Hematopoietic multipotent progenitor cell treated with erythropoietin and hydrocortisone succinate and interleukin-3 and kit ligand, for 8 days (in vitro differentiated cells): ENCODE measurements around the gene ABHD16A.

ENCODE experiments used
- DNase-seq: peaks from one replicate; pipeline ENCODE4 v3.0.0-alpha.2; 2015

Gene ABHD16A

DNA sequence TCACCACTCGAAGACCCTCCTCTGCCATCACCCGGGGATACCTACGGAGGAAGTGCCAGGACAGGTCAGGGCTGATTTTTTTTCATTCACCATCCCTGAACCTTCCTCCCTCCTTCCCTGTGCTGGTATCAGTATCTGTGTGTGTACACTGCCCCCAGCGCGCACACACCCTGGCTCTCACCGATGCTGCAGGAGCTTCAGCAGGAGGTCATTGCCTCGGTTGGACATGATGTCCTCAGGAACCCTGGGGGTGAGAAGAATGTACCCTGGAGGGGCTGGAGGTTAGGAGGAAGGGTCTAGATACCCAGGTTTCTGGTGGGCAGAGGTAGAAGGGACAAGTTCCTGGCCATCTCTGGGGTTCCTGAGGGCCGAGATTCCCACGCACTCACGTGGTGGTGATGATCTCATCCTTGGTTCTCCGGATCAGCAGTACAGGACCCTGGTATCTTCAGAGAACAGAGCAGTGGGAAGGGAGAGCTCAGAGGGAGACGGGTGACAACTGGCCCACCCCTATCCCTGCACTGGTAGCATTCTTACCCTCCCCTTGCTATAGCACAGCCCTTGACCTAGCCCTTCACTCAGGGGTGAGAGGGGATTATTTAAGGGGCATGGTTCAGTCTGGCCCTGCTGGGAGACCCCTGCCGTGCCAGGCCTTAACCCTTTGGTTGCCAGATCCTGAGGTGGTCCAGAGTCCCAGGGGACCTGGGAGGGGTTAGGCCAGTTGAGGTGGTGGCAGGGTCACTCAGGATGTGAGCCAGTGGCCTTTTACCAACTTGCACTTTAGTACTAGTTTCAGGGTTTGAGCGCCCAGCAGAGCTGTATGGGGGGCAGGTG lies 15.0 kb downstream of the ABHD16A start:
- DNase-seq, result no peak

DNA sequence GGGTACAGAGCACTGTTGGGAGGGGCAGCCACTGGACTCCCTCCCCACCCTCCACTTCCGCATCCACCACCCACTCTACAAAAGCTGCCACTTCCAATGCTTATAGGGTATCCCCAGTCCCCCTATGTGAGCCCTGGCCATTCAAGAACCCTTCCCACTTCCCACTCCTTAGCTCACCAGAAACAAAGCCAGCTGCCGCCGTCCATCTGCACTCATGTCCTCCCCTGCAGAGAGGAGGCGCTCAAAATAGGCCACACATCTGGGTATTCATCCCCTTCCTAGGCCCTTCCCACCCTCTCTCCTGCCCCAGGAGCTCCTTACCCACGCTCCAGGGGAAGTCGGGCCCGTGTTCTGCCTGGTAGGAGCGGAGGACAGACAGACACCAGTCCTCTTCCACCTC lies 15.8 kb downstream of the ABHD16A start:
- no peak for DNase-seq

DNA sequence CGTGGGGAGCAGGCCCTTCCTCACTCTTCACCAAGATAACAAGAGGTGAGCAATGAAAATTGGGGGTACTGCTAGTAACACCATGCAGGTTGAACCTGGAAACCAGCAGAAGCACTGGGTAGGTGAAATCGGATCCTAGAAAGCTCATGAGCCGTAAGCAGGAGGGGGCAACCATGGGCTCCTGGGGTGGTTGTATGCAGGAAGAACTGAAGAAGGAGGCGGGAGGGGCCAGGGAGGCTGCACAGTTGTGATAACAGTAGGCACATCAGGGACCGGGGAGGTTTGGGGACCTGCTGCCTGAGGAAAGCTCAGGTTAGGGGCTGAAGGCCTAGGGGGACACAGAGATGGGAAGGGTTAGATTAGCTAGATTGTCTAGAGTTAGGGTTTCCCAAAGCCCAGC lies 16.6 kb downstream of the ABHD16A start:
- peak; percentile 76 for DNase-seq

DNA sequence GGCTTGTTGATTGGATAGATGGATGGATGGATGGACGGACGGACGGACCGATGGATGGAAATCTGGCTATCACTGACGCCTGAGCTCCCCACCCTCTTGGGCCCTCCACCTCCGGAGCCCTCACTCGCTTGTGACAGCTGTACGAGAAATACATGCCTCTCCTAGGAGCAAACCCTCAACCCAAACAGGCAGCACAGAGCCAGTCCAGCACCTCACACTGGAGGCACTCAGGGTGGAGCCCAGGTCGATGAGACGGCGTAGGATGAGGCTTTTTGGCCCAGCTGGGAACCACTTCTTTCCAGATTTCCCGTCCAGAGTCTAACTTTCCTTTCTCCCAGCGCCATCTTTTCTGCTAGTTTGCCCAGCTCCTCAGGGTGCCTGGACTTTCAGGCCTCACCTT lies 19.5 kb downstream of the ABHD16A start:
- no peak for DNase-seq

DNA sequence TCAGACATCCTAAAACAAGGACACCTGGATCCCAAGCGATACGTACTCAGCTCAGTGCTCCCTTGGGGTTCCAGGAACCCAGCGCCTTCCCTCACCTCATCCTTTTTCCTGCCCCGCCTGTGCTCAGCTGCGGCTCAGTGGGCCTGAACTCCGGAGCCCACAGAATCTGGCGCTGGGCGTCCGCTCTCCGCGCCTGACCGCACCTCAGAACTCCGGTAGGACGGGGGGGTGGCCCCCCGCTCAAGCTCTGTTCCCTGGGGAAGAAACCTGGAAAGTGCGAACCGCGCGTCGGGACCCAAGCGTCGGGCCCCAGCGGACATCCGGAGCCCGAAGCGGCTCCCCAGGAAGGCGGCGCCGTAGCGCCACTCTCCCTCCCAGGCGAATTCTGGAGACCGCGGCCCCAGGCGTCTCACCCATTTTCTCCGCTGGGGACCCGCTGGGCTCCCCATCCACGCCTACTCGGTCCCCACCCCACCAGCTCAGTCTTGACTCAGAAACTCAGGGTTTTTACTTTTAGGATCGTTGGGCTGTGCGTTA lies 21.9 kb downstream of the ABHD16A start:
- DNase-seq, result peak; percentile 49

DNA sequence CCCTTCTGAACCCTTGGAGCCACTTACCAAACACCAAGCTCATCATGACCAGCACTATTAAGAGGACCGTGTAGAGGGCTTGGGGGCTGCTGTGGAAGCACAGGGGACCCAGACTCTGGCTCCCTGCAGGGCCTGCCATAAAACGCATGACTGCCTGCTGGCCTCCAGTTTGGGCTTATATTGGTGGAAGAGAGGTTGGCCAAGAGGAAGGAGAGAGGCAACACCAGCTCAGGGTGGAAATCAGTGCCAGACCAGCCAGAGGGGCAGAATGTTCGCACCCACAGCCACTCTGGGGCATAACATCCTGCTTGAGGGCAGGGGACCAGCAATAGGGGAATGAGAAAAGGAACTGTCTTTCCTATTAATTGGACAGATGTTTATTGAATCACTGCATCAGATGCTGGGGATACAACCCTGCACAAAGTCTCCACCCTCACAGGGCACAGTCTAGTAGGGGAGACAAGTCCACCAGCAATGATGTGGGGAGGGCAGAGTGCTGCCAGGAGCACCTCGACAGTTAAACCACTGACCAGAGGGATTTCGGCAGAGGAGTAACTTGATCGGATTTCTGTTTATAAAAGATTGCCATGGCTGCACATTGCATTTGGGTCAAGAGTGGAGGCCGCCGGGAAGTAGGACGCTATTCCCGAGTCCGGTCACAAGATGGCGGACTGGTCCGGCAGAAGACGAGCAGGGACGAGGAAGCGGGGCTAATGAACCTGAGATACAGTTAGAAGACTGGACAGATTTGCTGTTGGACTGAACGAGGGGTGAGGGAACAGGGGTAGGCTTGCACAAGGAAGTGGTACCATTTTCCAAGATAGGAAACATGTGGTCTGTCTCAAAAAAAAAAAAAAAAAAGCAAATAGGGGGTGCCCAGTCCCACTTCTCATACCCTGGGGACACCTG lies 22.6 kb downstream of the ABHD16A start, which contains the start of gene LY6G5C:
LY6G5C (minus strand) TSS at position 842 of the 909 bp plus-strand sequence; CDS start at position 148, 694 bp downstream.
- peak; percentile 81 for DNase-seq

DNA sequence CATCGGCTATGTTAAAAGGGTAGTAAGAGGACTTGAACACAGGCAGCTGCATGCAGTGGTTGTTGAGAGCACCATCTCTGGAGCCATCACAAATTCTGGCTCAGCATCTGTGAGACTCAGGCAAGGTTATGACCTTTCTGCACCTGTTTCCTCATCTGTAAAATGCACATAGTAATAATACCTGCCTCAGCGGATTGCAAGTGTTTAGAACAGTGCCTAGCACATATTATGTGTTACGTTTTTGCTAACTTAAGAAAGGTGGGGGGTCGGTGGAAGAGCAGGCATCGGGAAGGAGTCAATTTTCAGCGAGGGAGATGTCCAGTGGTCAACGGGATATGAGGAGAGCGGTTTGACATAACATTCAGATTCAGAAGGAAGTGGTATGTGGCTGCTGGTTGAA lies 25.2 kb downstream of the ABHD16A start:
- no peak for DNase-seq

DNA sequence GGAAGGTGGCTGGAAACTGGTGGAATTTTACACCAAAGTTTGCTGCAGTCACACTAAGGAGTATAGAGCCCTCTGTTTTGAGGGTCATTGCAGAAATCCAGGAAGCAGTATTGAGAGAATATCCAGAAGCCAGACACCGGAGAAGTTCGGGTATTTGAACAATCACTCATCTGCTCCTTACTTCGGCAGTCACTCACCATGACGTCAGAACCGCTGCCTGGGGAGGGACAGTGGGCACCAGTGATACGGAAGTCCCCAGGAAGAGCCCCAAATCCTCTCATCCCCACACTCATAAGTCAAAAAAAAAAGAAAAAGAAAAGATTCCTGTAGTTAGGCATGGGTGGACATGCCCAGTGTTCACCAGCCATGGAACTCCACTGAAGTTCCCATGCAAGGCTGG lies 26.2 kb downstream of the ABHD16A start:
- DNase-seq, result no peak

DNA sequence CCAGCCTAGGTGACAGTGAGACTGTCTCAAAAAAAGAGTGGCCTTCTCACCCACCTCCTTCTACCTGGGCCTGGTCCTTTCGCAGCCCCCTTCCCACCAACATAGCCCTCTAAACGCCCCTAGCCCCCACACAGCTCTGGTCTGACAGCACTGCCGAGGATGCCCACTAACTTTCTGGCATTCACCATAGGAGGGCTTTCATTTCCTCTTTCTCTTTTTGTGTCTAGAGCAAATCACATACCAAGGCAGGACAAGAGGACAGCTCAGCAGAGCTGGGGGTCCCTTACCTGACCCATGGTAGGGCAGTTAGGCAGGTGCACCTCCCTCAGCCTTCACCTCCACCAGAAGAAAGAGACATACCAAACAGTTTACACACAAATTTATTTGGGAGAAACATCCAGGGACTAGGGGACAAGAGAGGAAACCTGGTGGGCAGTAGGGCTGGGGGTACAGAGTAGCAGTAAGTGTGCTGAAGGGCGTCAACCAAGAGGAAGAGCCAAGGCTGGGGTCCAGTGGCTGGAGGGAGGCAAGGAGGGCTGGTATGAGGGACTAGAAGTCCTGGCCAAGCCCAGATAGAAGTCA lies 26.7 kb downstream of the ABHD16A start:
- no peak for DNase-seq

DNA sequence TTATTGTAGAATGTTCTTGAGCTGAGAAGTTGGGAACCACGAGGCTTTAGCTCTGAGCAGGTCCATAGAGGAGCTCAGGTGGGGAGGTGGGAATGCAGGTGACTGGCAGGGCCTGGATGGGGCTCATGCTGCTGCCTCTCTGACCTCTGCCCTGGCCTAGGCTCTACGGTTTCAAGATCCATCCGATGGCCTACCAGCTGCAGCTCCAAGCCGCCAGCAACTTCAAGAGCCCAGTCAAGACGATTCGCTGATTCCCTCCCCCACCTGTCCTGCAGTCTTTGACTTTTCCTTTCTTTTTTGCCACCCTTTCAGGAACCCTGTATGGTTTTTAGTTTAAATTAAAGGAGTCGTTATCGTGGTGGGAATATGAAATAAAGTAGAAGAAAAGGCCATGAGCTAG lies 33.4 kb downstream of the ABHD16A start, which contains the start of gene LY6G5B:
LY6G5B (plus strand) TSS at position 301 of the 400 bp plus-strand sequence. CDS start 975 bp downstream, outside the sequence.
- no peak for DNase-seq

DNA sequence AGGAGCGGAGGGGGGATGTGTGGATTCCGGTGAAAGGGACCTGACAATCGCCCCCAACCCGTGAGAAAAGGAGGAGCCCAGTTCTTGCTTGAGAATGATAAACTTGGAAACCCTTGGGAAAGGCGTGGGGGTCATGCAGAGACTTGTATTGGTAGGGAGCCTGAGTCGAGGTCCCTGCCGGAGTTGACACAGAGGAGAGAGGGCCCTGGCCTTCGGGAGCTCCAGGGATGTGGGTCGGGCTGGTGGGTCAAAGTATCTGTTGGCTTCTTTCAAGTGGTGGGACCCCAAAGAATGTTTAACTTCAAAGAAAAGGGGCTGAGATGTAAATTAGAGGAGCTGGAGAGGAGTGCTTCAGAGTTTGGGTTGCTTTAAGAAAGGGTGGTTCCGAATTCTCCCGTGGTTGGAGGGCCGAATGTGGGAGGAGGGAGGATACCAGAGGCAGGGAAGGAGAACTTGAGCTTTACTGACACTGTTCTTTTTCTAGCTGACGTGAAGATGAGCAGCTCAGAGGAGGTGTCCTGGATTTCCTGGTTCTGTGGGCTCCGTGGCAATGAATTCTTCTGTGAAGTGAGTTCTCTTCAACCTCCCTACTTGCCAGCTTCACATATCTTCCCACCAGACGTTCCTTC lies 36.7 kb downstream of the ABHD16A start:
- peak; percentile 17 for DNase-seq

DNA sequence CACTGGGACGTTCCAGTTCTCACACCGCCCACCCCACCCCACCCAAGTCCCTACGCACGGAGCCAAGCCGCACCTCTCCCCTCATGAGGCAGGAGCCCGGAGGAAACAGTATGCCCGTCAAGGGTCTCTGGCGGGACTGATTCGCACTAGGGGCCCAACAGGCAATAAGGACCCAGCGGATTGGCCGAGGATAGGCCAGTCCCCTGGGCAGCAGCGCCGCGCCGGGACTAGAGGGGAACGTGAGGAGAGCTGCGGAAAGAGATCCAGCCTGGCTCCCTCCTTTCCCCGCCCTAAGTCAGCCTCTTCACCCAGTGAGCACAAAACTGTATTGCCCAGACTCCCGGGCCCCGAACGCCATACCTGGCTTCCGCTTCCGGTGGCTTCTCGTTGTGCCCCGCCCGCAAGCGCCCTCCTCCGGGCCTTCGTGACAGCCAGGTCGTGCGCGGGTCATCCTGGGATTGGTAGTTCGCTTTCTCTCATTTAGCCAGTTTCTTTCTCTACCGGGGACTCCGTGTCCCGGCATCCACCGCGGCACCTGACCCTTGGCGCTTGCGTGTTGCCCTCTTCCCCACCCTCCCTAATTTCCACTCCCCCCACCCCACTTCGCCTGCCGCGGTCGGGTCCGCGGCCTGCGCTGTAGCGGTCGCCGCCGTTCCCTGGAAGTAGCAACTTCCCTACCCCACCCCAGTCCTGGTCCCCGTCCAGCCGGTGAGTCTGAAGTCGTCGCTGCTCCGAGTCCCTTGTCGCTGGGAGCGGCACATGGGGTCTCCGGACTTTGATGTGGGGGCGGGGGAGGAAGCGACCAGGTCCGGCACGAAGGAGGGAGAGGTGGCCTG lies 37.4 kb downstream of the ABHD16A start, which contains the start of gene CSNK2B:
CSNK2B (plus strand) TSS at position 580 of the 836 bp plus-strand sequence. CDS start 752 bp downstream, outside the sequence.
- peak; percentile 98 for DNase-seq

DNA sequence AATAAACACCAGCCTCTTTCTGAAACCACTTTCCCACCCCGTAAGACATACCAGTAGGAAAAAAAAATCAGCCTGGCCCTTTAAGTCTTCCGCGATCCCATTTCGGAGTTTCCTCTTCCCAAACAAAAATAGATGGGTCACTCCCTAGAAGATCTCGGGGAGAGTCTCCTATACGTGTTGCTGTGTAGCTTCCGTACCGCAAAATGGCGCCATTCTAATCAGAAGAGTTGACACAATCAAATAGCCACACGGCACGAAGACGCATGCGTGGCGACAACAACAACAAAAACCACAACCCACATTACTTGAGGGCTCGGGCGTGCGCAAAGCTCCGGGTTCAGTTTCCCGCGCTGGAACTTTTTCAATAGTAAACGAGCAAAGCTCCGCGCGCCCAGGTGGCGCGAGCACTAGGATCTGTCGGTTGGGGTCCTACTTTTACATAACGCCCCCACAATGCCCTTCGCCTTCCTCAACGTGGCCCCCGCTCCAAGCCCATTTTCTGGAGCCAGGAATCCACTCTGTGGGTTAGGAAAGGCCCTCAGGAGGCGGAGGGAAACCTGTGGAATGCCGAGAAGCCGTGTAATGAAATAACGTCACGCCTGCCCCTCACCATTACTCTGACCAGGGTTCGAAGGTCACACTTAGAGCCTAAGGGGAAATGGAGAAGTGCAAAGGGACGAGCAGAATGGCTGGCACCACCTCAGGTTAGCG lies 38.2 kb downstream of the ABHD16A start, which contains the start of gene GPANK1:
GPANK1 (minus strand) TSS at position 208 of the 711 bp plus-strand sequence. CDS start 519 bp downstream, outside the sequence.
- peak; percentile 99 for DNase-seq

DNA sequence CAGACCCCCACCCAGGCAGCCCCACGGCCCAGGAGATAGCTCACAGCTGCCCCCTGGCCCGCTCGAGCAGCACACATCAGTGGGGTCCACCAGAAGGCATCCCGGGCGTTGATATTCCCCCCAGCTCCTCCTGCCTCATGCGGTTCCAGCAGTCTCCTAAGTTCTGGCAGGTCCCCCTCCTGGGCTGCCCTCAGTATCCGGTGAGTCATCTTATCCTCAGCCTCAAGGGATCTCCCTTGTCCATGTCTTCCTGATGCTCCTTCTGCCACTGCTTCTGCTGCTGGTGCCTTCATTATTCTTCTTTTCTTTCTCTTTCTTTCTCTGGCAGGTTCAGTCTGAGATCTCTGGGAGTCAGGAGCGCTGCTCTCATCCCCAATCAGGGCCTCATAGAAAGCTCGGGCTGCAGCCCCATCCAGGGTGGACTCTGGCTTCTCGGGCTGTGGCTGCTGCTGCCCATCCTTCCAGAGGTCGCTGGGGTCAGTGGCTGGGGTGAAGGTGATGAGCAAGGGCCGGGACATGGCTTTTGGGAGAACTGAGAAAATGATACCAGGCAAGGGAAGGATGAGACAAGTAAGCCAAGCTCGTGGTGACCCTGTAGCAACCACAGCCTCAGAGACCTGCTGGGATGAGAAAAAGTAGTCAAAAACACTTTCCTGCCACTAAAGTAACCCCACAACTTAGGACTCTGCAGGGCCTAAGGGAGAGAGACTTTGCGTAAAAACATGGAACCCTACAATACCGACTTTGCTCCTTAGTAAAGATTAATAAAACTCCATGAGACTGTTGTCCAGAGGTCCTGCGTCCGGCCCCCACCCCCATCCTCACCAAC lies 38.9 kb downstream of the ABHD16A start:
- no peak for DNase-seq

DNA sequence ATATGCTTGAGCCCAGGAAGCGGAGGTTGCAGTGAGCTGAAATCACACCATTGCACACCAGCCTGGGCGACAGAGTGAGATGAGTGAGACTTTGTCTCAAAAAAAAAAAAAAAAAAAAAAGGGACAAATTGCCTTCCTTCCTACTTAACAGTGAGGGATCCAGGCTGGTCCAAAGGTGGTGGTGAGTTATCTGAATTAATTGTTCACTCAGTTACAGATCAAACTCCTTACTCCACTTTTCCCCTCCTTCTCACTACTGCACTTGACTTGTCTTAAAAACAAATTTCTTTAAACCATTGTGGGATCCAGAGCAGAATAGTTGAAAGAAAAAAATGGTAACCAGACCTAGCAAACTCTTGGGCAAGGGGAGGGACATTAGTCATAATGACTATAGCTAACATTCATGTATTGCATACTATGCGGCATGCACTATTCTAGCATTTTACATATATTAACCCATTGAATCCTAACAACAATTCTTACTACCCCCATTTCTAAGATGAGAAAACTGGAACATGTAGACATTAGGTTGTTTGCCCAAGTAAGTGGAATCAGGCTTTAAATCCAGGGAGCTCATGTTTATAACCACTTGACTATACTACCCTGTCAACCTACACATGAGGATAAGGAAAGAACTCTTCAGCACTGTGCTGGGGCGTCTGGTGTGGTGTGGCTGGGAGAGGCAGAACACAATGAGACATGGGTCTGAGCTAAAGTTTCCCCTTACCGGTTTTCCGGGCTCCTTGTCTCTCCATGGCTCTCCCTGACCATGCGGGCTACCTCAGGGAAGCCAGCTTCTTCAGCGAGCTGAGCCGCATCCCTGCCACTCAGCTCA lies 39.8 kb downstream of the ABHD16A start:
- no peak for DNase-seq

DNA sequence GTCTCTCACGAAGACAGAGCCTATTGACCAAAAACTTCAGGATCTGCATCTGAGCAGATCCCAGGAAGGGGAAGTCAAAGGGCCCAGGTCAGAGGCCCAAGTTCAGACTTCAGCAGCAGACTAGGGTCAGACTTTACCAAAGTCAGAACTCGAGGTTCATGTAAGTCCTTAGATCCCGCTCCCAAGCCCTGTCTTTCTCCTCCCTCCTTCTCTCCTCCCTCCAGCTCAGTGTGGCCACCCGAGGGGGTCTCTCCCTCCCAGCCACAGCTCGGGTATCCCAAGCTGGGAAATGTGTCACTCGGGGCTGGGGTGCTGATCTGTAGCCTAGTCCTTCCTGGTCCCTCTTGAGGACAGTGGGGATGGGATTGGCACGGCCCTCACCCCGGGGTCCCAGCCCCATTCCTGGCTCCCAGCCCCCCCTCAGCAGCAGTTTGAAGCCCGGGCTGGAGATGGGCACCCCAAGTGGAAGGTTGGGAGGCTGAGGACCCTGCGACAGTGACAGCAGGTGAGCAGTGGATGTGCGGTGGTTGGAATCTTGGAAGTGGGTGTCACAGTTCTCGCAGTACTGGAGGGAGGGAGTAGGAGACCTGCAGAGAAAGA lies 40.9 kb downstream of the ABHD16A start:
- DNase-seq, result no peak

DNA sequence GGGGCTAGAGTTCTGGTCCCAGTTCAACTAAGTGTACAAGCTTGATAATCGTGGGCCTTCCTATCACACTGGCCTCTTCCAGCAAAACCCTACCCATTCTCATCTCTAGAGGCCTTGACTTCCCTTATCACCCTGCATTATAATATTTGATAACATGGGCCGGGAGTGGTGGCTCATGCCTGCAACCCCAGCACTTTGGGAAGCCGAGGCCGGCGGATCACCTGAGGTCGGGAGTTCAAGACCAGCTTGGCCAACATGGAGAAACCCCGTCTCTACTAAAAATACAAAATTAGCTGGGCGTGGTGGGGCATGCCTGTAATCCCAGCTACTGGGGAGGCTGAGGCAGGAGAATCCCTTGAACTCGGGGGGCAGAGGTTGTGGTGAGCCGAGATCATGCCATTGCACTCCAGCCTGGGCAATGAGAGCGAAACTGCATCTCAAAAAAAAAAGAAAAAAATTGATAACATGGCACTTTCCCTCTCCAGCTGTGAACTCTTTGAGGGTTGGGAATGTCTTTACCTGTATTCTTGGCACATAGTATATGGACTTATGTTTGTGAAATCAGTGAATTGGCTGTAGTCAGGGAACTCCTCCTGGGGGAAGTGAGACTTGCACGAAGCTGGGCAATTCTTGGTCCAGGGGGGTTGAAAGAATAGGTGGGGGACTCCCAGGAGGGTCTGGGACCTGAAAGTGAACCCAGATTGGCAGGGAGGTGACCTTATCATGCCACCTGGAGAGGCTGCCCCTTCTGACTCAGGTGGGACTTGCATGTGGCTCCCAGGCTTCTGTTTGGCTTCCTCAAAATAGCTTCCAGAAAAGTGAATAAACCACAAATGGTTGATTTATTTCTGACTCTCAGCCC lies 41.6 kb downstream of the ABHD16A start:
- peak; percentile 63 for DNase-seq
